ENCODE measurements around the gene ZNF580. TPM values are rescaled to one million over a fixed set of nuclear protein-coding genes. Genes with fewer than 3 reads are reported as not detected.

ZNF580 gene
- total and polyA plus RNA-seq, 9 of the 15 experiments (the other 6 are each of a cell fraction or from before 2014, with no cell fraction given): 2.3 to 47.4 (median 6.0) TPM

GRCh38 chr19:55676383-55676782 lies 35.6 kb downstream of the ZNF580 start:
- Histone ChIP-seq H4K20me1 (replicated peaks; ENCODE audit: control insufficient read depth, insufficient read depth, low read length) (peaks cover 36% of the 10 kb centered on the region), H3K27me3 (ENCODE audit: control insufficient read depth in 2 of 2, insufficient read depth in 2 of 2, low read length in 2 of 2) (no peaks in the 10 kb centered on the region), H3K9ac (ENCODE audit: insufficient read depth in 1 of 2, low read depth in 2 of 2, low read length in 2 of 2) (peak overlapping the region; percentile 76 to 81; a peak in 3 of 4 replicates), H3K27ac (ENCODE audit: extremely low read depth, low read depth, low read length) (no peak overlapping the region; the same call in 1 of the 3 replicates), H3K4me2 (ENCODE audit: insufficient read depth, low read length) (peak overlapping the region; percentile 89), H3K9me1 (ENCODE audit: control insufficient read depth, insufficient read depth, low read length) (peaks cover 6% of the 10 kb centered on the region), H3K36me3 (ENCODE audit: control insufficient read depth, insufficient read depth, low read length) (peaks cover 82% of the 10 kb centered on the region; the same call in 2 of the 3 replicates), H3K4me3 (peak overlapping the region; percentile 83), H3K9me3 (replicated peaks; ENCODE audit: control insufficient read depth, insufficient read depth, low read depth, low read length) (no peaks in the 10 kb centered on the region), H3K4me1 (replicated peaks in 1 of 2; ENCODE audit: control insufficient read depth in 2 of 2, insufficient read depth in 2 of 2, low read length in 2 of 2) (peaks cover 45 to 73% of the 10 kb centered on the region in 2 experiments), H3K79me2 (ENCODE audit: control insufficient read depth, insufficient read depth, low read length) (peaks cover 90% of the 10 kb centered on the region), H2AFZ (ENCODE audit: low read depth, low read length) (no peak overlapping the region)
- TF ChIP-seq NFIC (IDR thresholded peaks at IDR 0.05) (peak; percentile 73), ZNF224 (CRISPR knock-in tag; IDR thresholded peaks at IDR 0.05) (no peak), CTCF (IDR thresholded peaks at IDR 0.05 in 2 of 3, conservative IDR thresholded peaks at IDR 0.05 in 1 of 3; ENCODE audit: insufficient read depth in 2 of 3, low read depth in 1 of 3, low read length in 3 of 3) (0 out of 6 replicates have a peak, but pooled peaks of 1 of the 3 experiments have one; percentile 4)
- CTCF ChIA-PET (ENCODE audit: low intra/inter-chr PET ratio): no interaction called here
- ATAC-seq: no peak
- FAIRE-seq: no peak
- 34% methylated on average over 5 of the region's 5 CpGs for WGBS (ENCODE audit: insufficient coverage, low coverage, missing lambda C conversion rate)
- POLR2A ChIA-PET: interaction anchor here (0.9 to 1.6 kb wide), 6 partner anchors 13 to 117 kb away, joined by 3 to 7 read pairs (median 4); partner anchors contain the start of genes U2AF2 and ZNF784
- TSS peak; percentile 42 for BruUV-seq (replicated peaks)
- DNase-seq (ENCODE audit: extremely low read depth in 1 of 4, low spot score in 3 of 4): peak in 1 of 4 experiments; percentile 35
- intact Hi-C loops (cut with micrococcal nuclease) (no loop called here), in situ Hi-C loops (cut with MboI) (no loop called here)
